Left ventricle myocardium inferior (tissue), 1 donor: ENCODE measurements around the gene RPS27A. TPM values are rescaled to one million over a fixed set of nuclear protein-coding genes. Genes with fewer than 3 reads are reported as not detected.
A peak's percentile ranks its signal among the peaks of the same experiment; 100 is the strongest.
"Not testable (repeated sequence)": the region's sequence is repeated elsewhere in the genome, so short reads cannot be mapped to it uniquely, and the experiment has no call there.

Experiments
- DNase-seq: peaks from one replicate; pipeline ENCODE4 v3.0.0-alpha.2; 2020
- H3K27ac ChIP-seq: fragments of 200-600 bp; replicated peaks from 2 replicates; pipeline ENCODE4 v1.8.0; 2021
- H3K27me3 ChIP-seq: fragments of 200-600 bp; 2 replicates; pipeline ENCODE4 v1.8.0; 2021; ENCODE audit warnings: low read depth
- H3K36me3 ChIP-seq: fragments of 200-600 bp; 2 replicates; pipeline ENCODE4 v1.8.0; 2021
- H3K4me1 ChIP-seq: fragments of 200-600 bp; 2 replicates; pipeline ENCODE4 v1.8.0; 2021
- H3K4me3 ChIP-seq: fragments of 200-600 bp; 2 replicates; pipeline ENCODE4 v1.8.0; 2021; ENCODE audit warnings: mild to moderate bottlenecking, moderate library complexity
- H3K9me3 ChIP-seq: fragments of 200-600 bp; replicated peaks from 2 replicates; pipeline ENCODE4 v1.8.0; 2021
- intact Hi-C: fragments of 100-400 bp; cut with micrococcal nuclease; formaldehyde crosslinking; loops from one replicate; pipeline ENCODE4 v1.11.0; 2022
- long read RNA-seq: library from polyadenylated mRNA; unstranded; transcript quantifications from one replicate; pipeline ENCODE4 v2.0.0, GENCODE V29; 2021
- total RNA-seq: library from RNA; stranded (reverse); fragmentation: NEBNext Ultra II Directional; extraction: Animal tissue kit (Norgen Biotek cat#: 25700); gene quantifications from one replicate; pipeline ENCODE4 v1.2.1, GENCODE V29; 2021
- TF ChIP-seq, protein P1 (sequence below): fragments of 200-600 bp; IDR thresholded peaks from 2 replicates; pipeline ENCODE4 v1.8.0; 2021; ENCODE audit warnings: antibody characterized with exemption, mild to moderate bottlenecking, borderline replicate concordance
- donor health status: DM: no; HTN: yes; CAD: no; lungs with severe emphysema.

The RPS27A gene
- 459 TPM for total RNA-seq
- long read RNA-seq, transcript RPS27A-203 (5 exons, 796 nt) = minor isoform, 13 of 313 reads
- long read RNA-seq, transcript RPS27A-201 (6 exons, 1,071 nt) = major isoform, 294 of 313 reads
- long read RNA-seq, partial matches to known transcripts = 2 of 313 reads
- long read RNA-seq, other reads (novel, unspliced or antisense) = 3 of 313 reads

- Histone ChIP-seq H3K9me3 (no peaks in the 10 kb centered on the region), H3K27me3 (no peaks in the 10 kb centered on the region), H3K36me3 (peaks cover 35% of the 10 kb centered on the region), H3K4me3 (peak within 1 kb of the TSS; percentile 96), H3K27ac (peak within 1 kb of the TSS; percentile 97), H3K4me1 (peaks cover 57% of the 10 kb centered on the region)
- TF ChIP-seq, protein P1, sequence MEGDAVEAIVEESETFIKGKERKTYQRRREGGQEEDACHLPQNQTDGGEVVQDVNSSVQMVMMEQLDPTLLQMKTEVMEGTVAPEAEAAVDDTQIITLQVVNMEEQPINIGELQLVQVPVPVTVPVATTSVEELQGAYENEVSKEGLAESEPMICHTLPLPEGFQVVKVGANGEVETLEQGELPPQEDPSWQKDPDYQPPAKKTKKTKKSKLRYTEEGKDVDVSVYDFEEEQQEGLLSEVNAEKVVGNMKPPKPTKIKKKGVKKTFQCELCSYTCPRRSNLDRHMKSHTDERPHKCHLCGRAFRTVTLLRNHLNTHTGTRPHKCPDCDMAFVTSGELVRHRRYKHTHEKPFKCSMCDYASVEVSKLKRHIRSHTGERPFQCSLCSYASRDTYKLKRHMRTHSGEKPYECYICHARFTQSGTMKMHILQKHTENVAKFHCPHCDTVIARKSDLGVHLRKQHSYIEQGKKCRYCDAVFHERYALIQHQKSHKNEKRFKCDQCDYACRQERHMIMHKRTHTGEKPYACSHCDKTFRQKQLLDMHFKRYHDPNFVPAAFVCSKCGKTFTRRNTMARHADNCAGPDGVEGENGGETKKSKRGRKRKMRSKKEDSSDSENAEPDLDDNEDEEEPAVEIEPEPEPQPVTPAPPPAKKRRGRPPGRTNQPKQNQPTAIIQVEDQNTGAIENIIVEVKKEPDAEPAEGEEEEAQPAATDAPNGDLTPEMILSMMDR = no peak
- intact Hi-C loops = no loop called here
- DNase-seq = peak; percentile 93
Measured at GRCh38 chr2:55232084-55232862, at the start of gene RPS27A, which contains the start of gene CLHC1. Gene RPS27A (plus strand): TSS chr2:55232688. CDS start chr2:55232825, 137 bp downstream. Gene CLHC1 (minus strand): TSS chr2:55232293. CDS start chr2:55222411, 9,882 bp downstream.

DNA sequence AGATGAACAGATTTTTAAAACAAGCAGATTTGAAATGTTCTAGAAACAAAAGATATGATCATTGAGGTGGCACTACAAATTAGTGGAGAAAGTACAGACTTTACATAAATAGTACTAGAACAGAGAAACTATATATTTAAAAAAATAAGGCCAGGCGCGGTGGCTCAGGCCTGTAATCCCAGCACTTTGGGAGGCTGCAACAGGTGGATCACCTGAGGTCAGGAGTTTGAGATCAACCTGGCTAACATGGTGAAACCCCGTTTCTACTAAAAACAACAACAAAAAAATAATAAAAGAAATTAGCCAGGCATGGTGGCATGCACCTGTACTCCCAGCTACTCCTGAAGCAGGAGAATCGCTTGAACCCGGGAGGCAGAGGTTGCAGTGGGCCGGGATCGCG, 45.7 kb upstream of the RPS27A start:
- H3K27ac ChIP-seq, DNase-seq, H3K27me3 ChIP-seq, H3K4me1 ChIP-seq, H3K4me3 ChIP-seq: not testable (repeated sequence)
- intact Hi-C loops = loop anchor here (10.0 kb wide), 1 partner anchor 432 kb away; no protein-coding TSS in a partner anchor
- Histone ChIP-seq H3K9me3 (peaks cover 11% of the 10 kb centered on the region), H3K36me3 (peaks cover 14% of the 10 kb centered on the region)

GRCh38 chr2:55191888-55192287, 40.6 kb upstream of the RPS27A start:
- H3K27me3 ChIP-seq, H3K4me1 ChIP-seq, DNase-seq, H3K4me3 ChIP-seq, H3K27ac ChIP-seq, intact Hi-C loops: not testable (repeated sequence)
- Histone ChIP-seq H3K9me3 (peaks cover 16% of the 10 kb centered on the region), H3K36me3 (peaks cover 38% of the 10 kb centered on the region)

- H3K4me1 ChIP-seq = no peaks in the 10 kb centered on the region
- TF ChIP-seq, protein P1 = no peak
- intact Hi-C loops = no loop called here
- no peak overlapping the region for H3K4me3 ChIP-seq
- H3K27me3 ChIP-seq = no peaks in the 10 kb centered on the region
- peaks cover 55% of the 10 kb centered on the region for H3K36me3 ChIP-seq
- DNase-seq = no peak
- H3K27ac ChIP-seq = no peak overlapping the region
- H3K9me3 ChIP-seq = peaks cover 23% of the 10 kb centered on the region
Measured at GRCh38 chr2:55196526-55196925, 36.0 kb upstream of the RPS27A start.

DNA sequence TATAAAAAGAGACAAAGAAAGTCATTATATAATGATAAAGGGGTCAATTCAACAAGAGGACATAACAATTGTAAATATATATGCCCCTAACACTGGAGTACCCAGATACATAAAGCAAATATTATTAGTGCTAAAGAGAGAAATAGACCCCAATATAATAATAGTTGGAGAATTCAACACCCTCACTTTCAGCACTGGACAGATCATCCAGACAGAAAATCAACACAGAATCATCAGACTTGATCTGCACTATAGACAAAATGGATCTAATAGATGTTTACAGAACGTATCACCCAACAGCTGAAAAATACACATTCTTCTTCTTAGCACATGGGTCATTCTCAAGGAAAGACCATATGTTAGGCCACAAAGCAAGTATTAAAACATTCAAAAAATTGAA, 32.1 kb upstream of the RPS27A start:
- TF ChIP-seq, protein P1 = no peak
- peaks cover 72% of the 10 kb centered on the region for H3K36me3 ChIP-seq
- no peak for DNase-seq
- H3K4me3 ChIP-seq = no peak overlapping the region
- H3K27ac ChIP-seq = no peak overlapping the region
- H3K9me3 ChIP-seq = peaks cover 38% of the 10 kb centered on the region
- no peaks in the 10 kb centered on the region for H3K27me3 ChIP-seq
- H3K4me1 ChIP-seq = no peaks in the 10 kb centered on the region
- intact Hi-C loops = no loop called here

GRCh38 chr2:55204536-55204935, 28.0 kb upstream of the RPS27A start:
- intact Hi-C loops = no loop called here
- Histone ChIP-seq H3K36me3 (peaks cover 57% of the 10 kb centered on the region), H3K4me3 (no peak overlapping the region), H3K4me1 (no peaks in the 10 kb centered on the region), H3K27ac (no peak overlapping the region), H3K9me3 (peaks cover 38% of the 10 kb centered on the region), H3K27me3 (no peaks in the 10 kb centered on the region)
- TF ChIP-seq, protein P1 = no peak
- DNase-seq = no peak
